ENCODE results near the gene CARD9.
"Not testable (repeated sequence)": the region's sequence is repeated elsewhere in the genome, so short reads cannot be mapped to it uniquely, and the experiment has no call there.

- TF ChIP-seq CTCF (conservative IDR thresholded peaks at IDR 0.05 in 1 of 2, IDR thresholded peaks at IDR 0.05 in 1 of 2; ENCODE audit: low read depth in 1 of 2, low read length in 2 of 2); EZH2 (IDR thresholded peaks at IDR 0.05; ENCODE audit: low read length, missing control alignments): not testable (repeated sequence)
Observed at GRCh38 chr9:136319955-136320354, 53.5 kb downstream of the CARD9 start.

Measured in fibroblast of lung (primary cell).